Measurements from ENCODE around the gene IL26. TPM values are rescaled to one million over a fixed set of nuclear protein-coding genes. Genes with fewer than 3 reads are reported as not detected.

The IL26 gene
- total RNA-seq, 2 donors from 2014 or later, result 8.3 TPM; not detected in 1

DNA sequence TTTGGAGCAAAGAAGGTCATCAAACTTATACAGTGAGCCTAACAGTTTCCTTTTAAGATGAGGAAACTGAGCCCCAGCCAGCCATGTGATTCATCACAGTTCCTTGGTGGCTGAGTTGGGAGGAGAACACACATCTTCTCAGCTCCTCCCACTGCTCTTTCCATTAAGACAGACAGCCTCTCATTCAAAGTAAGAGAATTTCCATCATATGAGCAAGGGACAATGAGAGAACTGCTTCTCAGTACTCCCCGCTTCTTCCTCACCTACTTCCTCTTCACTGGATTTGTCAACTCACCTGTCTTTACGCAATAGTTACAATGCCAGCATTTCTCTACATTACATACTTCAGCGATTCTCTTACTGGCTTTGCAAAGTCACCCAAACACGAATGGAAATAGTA, 68.2 kb downstream of the IL26 start:
- Mint-ChIP-seq H3K9me3 (peaks cover 0 to 10% of the 10 kb centered on the region in 2 donors), H3K27ac (peak overlapping the region in 1 of 2 donors; percentile 4), H3K36me3 (peaks cover 0 to 16% of the 10 kb centered on the region in 2 donors)
- DNase-seq (ENCODE audit: low spot score in 2 of 2) (no peak), ATAC-seq (peak; percentile 72 to 86)

DNA sequence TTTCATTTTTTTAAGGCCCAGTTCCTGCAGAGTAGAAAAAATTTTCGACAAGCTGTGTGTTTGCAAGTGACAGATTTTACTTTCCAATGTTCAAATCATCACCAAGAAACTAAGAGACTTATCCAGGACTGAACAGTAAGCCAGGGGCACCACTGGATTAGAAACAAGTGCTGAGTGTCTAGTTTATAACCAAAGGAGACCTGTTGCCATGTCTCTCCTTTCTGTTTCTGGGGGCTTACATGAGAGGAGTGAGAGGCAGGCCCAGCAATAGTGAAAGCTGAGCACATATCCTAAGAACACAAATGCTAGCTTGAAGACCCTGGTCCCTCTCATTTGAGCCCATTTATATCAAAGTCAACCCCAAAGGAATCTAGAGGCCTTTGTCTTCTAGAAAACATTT, 69.0 kb downstream of the IL26 start:
- Mint-ChIP-seq H3K27ac (peak overlapping the region in 1 of 2 donors; percentile 4), H3K36me3 (peaks cover 0 to 13% of the 10 kb centered on the region in 2 donors)
- no peak for ATAC-seq

GRCh38 chr12:68154779-68155178, 70.8 kb downstream of the IL26 start:
- Mint-ChIP-seq H3K9me3 (peaks cover 0 to 10% of the 10 kb centered on the region in 2 donors), H3K36me3 (peaks cover 0 to 12% of the 10 kb centered on the region in 2 donors), H3K27ac (no peak overlapping the region)
- DNase-seq (ENCODE audit: low spot score in 2 of 2) (no peak), ATAC-seq (no peak)

More for the DNA sequence above, 69.0 kb downstream of the IL26 start:
- DNase-seq (ENCODE audit: low spot score in 2 of 2), result no peak
- H3K9me3 Mint-ChIP-seq, result peaks cover 0 to 10% of the 10 kb centered on the region in 2 donors

Other genes starting within 250 kb of the IL26 start
- 1 to 10 TPM in 1 of 2 donors, not detected in 1; 1.9 TPM for gene IFNG-AS1, start 236.4 kb downstream of the IL26 start, total RNA-seq
- 10 to 100 TPM; 53.0 to 69.4 TPM for gene IFNG, start 66.1 kb downstream of the IL26 start, total RNA-seq
- 1 to 10 TPM in 1 of 2 donors, not detected in 1; 8.4 TPM for gene IL22, start 27.8 kb upstream of the IL26 start, total RNA-seq
- gene MDM1, start 106.6 kb upstream of the IL26 start, total RNA-seq, result 10 to 100 TPM; 20.7 to 38.3 TPM

Measured in activated naive CD4-positive, alpha-beta T cell treated with anti-CD3 and anti-CD28 coated beads, Interleukin-2, amount 50 U/mL, for 72 hours (primary cell).